Aorta (tissue), 5 donors: ENCODE measurements around the gene GOLGA8A. TPM values are rescaled to one million over a fixed set of nuclear protein-coding genes. Genes with fewer than 3 reads are reported as not detected.
"Not testable (repeated sequence)": the region's sequence is repeated elsewhere in the genome, so short reads cannot be mapped to it uniquely, and the experiment has no call there.

Source experiments
- ATAC-seq: fragments of 200-7000 bp; cut with Tn5 transposase; one replicate; pipeline ENCODE4 v1.9.1; 2022; ENCODE audit warnings: moderate library complexity; ENCODE audit not compliant: low FRiP score
- DNase-seq, 2 donors: peaks; one replicate each; pipeline ENCODE4 v3.0.0-alpha.2; 2020
- H3K27ac ChIP-seq, 2 donors: one replicate each; pipeline ENCODE4 v1.5.1; 2013; ENCODE audit warnings: low read length in 2 of 2, mild to moderate bottlenecking in 2 of 2, moderate library complexity in 2 of 2, control low read depth in 1 of 2, inconsistent platforms in 1 of 2, low read depth in 1 of 2
- H3K27me3 ChIP-seq, 2 donors: one replicate each; pipeline ENCODE4 v1.6.1; 2013; ENCODE audit warnings: control low read depth in 1 of 2, low read length in 1 of 2, mild to moderate bottlenecking in 1 of 2, moderate library complexity in 1 of 2; ENCODE audit not compliant: insufficient read depth in 2 of 2, control insufficient read depth in 1 of 2
- H3K36me3 ChIP-seq, 2 donors: one replicate each; pipeline ENCODE4 v1.6.1; 2013; ENCODE audit warnings: control low read depth in 1 of 2, low read length in 1 of 2, mild to moderate bottlenecking in 1 of 2; ENCODE audit not compliant: insufficient read depth in 2 of 2, control insufficient read depth in 1 of 2
- H3K4me1 ChIP-seq, 2 donors: one replicate each; pipeline ENCODE4 v1.6.1; 2013; ENCODE audit warnings: low read length in 2 of 2, control low read depth in 1 of 2, mild to moderate bottlenecking in 1 of 2, moderate library complexity in 1 of 2; ENCODE audit not compliant: insufficient read depth in 2 of 2, control insufficient read depth in 1 of 2
- H3K4me3 ChIP-seq, 2 donors: one replicate each; pipeline ENCODE4 v1.5.1; 2013; ENCODE audit warnings: low read length in 2 of 2, control low read depth in 1 of 2, mild to moderate bottlenecking in 1 of 2
- H3K9me3 ChIP-seq: one replicate; pipeline ENCODE4 v1.6.1; 2013; ENCODE audit warnings: mild to moderate bottlenecking, low read length; ENCODE audit not compliant: control insufficient read depth
- WGBS, 2 donors: extraction: QIAGEN DNeasy Blood & Tissue Kit; methylation state at CpG; one replicate each; pipeline ENCODE4 v1.1.7; 2013; 5-methylcytosine and 5-hydroxymethylcytosine counted together
- intact Hi-C, 2 donors: fragments of 100-400 bp; cut with DNase I; formaldehyde crosslinking; loops; one replicate each; pipeline versions ENCODE4 v1.14.2 to v1.15.0; 2022
- polyA plus RNA-seq, 2 donors: library from polyadenylated mRNA; stranded (reverse); fragments of 200-250 nt; gene quantifications; one replicate each; pipeline ENCODE4 v1.2.3, GENCODE V29; 2013
- total RNA-seq, 2 donors: library from RNA; stranded (reverse); fragmentation: NEBNext Ultra II Directional; extraction: Animal tissue kit (Norgen Biotek cat#: 25700); gene quantifications; one replicate each; pipeline ENCODE4 v1.2.1, GENCODE V29; 2021
- donor health status: healthy with polysubstance abuse.
- donor health status: Bipolar disorder and iron deficiency.
- donor health status: DM: no; HTN: no; CAD: no.
- donor health status: DM: no; HTN: no; CAD: no.
- donor health status: DM: yes; HTN: yes; CAD: no.

Gene GOLGA8A
- total and polyA plus RNA-seq, 4 donors: 3.6 to 150 (median 100) TPM

DNA sequence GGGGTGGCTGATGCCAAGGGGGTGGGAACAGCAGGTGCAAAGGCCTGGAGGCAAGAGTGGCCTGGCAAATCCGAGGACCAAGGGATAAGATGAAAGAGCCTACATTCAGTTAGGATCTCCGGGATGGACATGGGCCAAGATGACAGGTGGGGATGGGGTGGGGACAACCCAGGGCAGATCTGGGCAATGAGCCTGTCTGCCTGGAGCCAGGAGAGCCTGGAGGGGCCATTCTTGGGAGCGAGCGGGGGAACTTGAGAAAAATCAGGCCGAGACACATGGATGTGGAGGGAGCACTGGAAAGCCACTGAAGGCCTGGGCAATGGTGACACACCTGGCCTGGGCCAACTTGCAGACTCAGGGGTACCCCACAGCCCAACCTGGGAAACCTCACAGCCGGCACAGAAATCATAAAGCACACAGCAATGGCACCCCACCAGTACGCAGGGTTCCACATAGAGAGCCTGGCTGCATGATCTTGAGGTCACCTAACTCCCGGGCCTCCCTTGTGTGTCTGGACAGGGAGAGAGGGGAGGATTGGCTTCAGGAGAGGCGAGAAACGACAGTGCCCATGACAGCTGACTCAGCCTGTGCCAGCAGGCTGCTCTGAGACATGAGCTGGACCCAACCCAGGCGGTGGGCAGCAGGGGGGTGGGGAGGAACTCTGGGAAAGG is 3.5 kb downstream of the GOLGA8A start:
- not testable (repeated sequence) for H3K27ac ChIP-seq, H3K9me3 ChIP-seq, H3K4me3 ChIP-seq, H3K36me3 ChIP-seq, H3K4me1 ChIP-seq, DNase-seq, ATAC-seq, H3K27me3 ChIP-seq
- intact Hi-C loops: loop anchor here in 1 of 2 donors (10.0 kb wide), 1 partner anchor 81 kb away; no protein-coding TSS in a partner anchor
- WGBS, 2 donors: 68 to 71% methylated on average over 7 to 11 of the region's 11 CpGs

DNA sequence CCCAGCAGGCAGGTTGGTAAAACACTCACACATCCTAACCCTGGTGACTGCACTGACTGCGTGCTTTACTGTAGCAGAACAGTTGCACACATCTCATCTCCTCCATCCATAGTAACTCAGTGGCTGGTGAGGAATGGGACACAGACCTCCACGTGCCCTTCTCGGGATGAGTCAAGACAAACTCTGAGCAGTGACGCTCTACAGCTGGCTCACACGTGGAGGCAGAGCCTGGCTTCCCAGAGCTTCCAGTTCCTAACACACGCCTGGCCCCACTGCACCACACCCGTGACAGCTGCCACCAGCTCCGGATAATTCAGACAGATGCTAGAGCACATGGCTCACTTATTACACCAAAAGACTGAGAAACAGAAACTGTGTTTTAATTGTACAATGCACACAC is 7.0 kb downstream of the GOLGA8A start:
- not testable (repeated sequence) for H3K4me3 ChIP-seq, ATAC-seq, H3K9me3 ChIP-seq, H3K27me3 ChIP-seq, DNase-seq, H3K27ac ChIP-seq, H3K4me1 ChIP-seq, H3K36me3 ChIP-seq
- intact Hi-C loops: loop anchor here in 1 of 2 donors (10.0 kb wide), 1 partner anchor 84 kb away; no protein-coding TSS in a partner anchor
- WGBS, 2 donors: 84 to 86% methylated on average over 7 to 8 of the region's 8 CpGs

DNA sequence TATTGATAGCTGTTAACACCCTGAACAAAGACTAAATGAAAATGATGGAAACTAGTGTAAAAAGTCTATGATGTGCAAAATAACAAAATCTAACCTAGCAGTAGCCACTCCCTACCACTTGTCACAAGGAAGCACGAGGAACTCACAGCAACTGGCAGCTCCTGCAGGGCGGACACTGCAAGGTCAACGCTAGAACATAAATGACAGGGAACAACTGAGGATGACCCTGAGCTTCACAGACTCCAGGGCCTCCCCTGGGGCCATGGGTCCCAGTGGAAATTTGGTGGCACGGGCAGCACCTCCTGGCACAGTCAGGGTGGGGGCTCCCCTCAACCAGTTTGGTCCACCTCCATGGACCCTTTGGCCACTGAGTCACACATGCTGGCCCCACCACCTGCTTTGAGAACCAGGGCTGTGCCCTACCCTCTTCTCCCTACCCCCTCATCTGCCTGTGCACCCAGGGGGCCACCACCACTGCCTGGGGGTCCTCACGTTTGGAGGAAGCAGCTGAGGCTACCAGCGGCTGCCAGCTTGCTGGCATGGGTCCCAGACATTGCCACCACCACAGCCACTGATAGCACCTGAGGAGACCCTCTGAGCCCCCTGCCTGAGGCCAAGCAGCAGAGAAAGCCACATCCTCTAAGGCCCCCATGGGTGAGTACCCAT is 14.1 kb downstream of the GOLGA8A start:
- whole genome bisulfite sequencing, 2 donors: 84 to 98% methylated on average over 4 to 6 of the region's 6 CpGs
- ATAC-seq, H3K9me3 ChIP-seq, H3K4me3 ChIP-seq, H3K36me3 ChIP-seq, H3K27ac ChIP-seq, DNase-seq, H3K27me3 ChIP-seq, intact Hi-C loops, H3K4me1 ChIP-seq: not testable (repeated sequence)

DNA sequence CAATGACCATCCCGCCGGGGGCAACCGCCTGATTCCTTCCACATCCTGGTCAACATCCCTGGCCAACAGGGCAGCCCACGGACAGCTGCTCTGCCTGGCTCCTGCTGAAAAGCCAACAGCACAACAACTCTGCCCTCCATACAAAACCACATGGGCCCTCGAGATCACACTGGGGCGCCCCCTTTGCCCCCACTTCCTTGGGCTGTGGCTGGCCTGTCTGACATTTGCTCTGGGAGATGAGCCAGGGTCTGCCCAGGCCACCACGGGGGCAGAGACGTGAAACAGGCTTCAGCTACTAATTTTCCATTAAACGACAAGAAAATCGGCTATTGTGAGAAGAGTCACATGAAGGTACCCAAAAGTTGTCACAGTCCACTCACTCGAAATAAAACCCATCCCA is 16.7 kb downstream of the GOLGA8A start:
- H3K9me3 ChIP-seq, H3K4me3 ChIP-seq, ATAC-seq, DNase-seq, H3K27ac ChIP-seq, H3K36me3 ChIP-seq, intact Hi-C loops, H3K27me3 ChIP-seq, H3K4me1 ChIP-seq: not testable (repeated sequence)
- WGBS, 2 donors: 99% methylated on average over 7 of the region's 11 CpGs; no CpG with 5 or more reads in 1 of the 2 donors

DNA sequence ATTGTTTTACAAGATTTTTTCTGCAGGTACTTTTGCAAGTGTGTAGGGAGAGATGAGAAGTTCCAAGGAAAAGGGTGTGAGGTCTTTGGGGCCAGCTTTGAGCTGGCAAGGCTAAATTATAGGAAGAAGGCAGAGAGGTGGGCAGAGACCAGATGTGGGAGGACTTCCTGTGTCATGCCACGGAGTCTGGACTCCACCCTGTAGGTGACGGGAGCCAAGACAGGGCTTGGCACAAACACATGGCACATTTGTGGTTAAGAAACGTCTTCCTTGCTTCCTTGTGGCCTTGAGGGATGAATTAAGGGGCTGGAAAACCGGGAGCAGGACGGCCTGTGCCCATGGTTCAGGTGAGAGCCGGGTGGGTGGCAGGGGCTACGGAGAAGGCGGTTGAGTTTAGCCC is 19.2 kb downstream of the GOLGA8A start:
- H3K9me3 ChIP-seq, H3K27ac ChIP-seq, intact Hi-C loops, H3K27me3 ChIP-seq, ATAC-seq, DNase-seq, H3K4me1 ChIP-seq, H3K4me3 ChIP-seq, H3K36me3 ChIP-seq: not testable (repeated sequence)
- WGBS, 2 donors: 89% methylated on average over 8 of the region's 8 CpGs; no CpG with 5 or more reads in 1 of the 2 donors

DNA sequence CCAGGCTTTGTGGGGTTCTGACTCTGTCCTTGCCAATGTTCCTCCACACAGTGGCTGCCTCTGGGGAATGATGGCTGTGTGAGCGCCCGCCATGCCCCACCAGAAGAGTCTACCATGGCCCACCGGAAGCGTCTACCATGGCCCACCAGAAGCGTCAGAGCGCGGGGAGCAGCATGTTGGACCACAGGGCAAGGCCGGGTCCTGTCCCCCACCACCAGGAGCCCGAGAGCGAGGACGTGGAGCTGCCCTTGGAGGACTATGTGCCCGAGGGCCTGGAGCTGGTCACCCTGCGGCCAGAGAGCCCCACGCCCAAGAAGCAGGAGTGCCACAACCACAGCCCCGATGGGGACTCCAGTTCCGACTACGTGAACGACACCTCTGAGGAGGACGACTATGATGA is 28.1 kb downstream of the GOLGA8A start:
- H3K27ac ChIP-seq, H3K9me3 ChIP-seq, H3K4me3 ChIP-seq, DNase-seq, H3K36me3 ChIP-seq, ATAC-seq, intact Hi-C loops, H3K4me1 ChIP-seq, H3K27me3 ChIP-seq: not testable (repeated sequence)
- WGBS, 2 donors: 92 to 99% methylated on average over 9 to 10 of the region's 19 CpGs

DNA sequence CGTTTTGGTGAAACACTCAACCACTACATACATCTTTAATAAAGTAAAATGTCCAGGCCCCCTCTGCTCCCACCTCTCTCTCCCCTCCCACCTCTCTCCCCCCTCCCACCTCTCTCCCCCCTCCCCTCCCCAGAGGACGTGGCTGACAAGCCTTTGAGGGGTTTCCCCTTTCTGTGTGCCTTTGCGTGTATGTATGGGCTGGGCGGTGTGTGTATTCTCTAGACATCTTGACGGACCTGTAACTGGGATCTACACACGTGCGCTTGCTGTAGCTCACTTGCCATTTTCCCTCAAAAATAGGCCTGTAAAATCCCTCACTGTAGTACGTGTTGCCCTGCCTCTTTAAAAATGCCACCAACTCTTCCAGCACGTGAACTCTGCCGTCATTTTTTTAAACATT is 28.6 kb downstream of the GOLGA8A start:
- H3K4me3 ChIP-seq, H3K27me3 ChIP-seq, H3K27ac ChIP-seq, H3K9me3 ChIP-seq, H3K4me1 ChIP-seq, DNase-seq, H3K36me3 ChIP-seq, intact Hi-C loops, ATAC-seq: not testable (repeated sequence)
- 74 to 75% methylated on average over 3 of the region's 10 CpGs for WGBS, 2 donors

DNA sequence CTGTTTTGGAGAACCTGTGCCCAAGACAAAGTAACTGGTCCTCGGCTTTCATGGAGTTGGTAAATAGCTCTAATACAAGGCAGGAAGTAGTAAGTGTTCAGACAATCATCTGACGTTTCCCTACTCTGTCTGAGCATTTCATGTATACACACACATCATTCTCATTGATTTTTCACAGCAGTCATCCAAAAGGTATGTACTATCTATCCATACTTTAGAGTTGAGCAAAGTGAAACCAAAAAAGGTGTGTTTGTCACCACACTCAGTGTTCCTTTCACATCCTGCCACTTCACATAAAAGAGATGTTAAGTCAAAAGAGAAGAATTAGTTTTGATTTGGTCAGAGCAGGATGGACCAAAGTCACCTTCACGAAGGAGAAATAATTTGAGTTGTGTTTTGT is 33.7 kb downstream of the GOLGA8A start:
- not testable (repeated sequence) for ATAC-seq, H3K27me3 ChIP-seq
- no CpG with 5 or more reads among the region's 3 CpGs for WGBS, 2 donors

DNA sequence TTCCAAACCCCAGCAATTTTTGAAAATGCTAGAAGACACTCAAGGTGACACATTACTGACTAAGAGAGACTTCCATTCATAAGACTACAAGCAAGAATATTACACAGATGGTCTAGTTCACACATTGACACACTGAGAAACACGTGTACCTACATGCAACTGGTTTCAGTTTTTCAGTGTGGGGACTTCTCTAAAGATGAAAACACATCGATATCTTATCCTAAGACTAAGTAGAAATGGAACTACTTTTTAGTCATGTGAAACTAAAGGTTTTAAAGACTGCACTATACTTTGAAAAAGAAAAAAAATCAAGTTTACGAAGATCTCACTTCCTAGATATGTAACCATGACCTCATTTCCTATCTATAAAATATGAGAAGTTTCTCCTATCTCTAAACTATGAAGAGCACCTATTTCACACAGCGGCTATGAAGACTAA is 34.4 kb downstream of the GOLGA8A start:
- H3K4me3 ChIP-seq, H3K36me3 ChIP-seq, H3K27me3 ChIP-seq, H3K9me3 ChIP-seq, ATAC-seq, H3K4me1 ChIP-seq, H3K27ac ChIP-seq, intact Hi-C loops, DNase-seq: not testable (repeated sequence)
- WGBS, 2 donors: 93 to 97% methylated on average over 1 of the region's 4 CpGs

More for the DNA sequence above, 33.7 kb downstream of the GOLGA8A start:
- H3K27ac ChIP-seq, H3K4me3 ChIP-seq, intact Hi-C loops, H3K4me1 ChIP-seq, H3K36me3 ChIP-seq, H3K9me3 ChIP-seq, DNase-seq: not testable (repeated sequence)
